GM10847 (cell line): ENCODE measurements around the gene CAPSL.

ENCODE experiments used
- POLR2A ChIP-seq: IDR thresholded peaks from 2 replicates; pipeline ENCODE4 v1.6.1; 2011; ENCODE audit not compliant: insufficient read length; ENCODE audit errors: extremely low read depth

CAPSL gene

DNA sequence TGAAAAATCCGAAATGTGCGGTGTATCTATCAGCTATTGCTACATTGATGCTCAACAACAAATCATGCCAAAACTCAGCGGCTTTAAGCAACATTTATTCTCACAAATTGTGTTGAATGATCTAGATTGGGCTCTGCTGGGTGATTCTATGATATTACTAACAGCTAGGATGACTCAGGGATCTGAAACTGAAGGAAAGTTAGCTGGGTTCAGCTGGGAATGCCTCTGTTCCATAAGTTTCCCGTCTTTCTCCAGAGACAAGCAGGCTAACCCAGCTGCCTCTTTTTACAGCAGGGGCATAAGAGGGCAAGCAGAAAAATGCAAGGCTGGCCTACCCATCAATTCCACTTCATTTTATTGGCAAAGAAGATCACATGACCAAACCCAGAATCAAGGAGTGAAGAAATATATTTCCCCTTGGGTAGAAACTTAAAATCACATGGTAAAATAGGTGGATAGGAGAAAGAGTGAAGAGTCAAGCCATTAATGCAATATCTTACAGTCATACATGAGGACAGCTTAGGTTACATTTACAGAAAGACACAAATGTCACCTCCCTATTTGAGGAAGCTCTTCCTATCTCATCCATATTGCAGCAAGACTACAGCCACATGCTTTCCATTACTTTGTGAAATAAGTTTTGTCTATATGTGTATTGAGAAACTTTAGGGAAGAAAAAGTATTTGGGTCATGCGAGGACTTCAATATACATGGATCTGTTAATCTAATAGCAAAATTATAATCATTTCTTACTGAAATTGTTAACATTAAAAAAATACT is 50.9 kb downstream of the CAPSL start:
- TF ChIP-seq POLR2A, result no peak

DNA sequence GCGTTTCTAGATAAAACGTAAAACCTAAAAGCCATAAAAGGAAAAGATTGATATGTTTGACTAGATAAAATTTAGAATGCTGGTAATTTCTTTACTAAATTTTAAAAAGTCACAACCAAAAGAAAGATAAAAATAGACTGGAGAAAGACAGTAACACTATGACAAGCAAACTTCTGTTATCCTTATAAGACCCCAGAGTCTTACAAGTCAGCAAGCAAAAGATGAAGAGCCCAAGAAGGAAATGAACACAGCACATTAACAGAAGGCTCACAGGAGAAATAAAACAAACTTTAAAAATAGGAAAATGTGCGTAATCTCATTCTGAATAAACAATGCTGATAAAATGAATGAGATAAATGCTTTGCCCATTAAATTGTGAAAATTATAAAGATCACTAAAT is 52.0 kb downstream of the CAPSL start:
- no peak for TF ChIP-seq POLR2A

DNA sequence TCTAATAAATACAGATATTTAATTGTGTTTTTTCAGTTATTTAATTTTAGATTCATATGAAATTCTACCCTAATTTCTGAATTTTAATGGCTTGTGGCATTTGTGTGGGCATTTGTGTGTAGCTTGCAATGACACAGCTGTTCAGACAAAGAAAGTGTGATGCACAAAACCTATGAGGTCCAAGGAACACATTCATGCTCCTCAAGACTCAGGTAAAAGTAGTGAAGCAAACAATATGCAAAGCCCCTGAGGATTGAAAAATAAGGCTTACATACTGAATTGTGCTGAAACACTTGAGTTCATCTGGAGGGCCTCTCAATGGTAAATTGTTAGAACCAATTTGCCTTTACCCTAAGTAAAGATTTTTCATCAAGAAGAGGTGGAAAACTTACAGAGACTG is 53.6 kb downstream of the CAPSL start:
- no peak for TF ChIP-seq POLR2A

DNA sequence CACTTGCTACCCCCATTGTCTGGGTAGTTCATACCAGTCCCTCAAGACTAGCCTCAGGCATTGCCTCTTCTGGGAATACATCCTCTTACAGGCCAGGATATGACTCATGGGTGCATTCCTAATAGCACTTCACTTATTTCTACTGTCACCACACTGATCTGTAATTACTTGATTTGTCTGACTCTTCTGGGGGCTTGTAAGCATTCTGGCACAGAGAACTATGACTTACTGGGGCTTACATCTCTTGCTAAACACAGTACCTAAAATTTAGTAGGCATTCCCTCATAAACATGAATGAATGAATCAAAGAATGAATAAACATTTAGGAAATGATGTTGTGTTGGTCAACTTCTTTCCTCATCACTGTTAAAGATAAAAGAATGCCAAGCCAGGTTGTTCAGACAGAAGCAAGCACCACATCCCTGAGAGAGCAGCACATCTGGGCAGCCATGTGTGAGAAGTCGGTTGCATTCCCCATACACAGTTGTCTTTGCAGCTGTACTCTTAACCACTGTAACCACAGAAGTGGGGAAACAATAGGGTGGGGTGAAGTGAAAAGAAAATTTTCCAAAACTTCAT is 54.1 kb downstream of the CAPSL start:
- TF ChIP-seq POLR2A, result no peak

DNA sequence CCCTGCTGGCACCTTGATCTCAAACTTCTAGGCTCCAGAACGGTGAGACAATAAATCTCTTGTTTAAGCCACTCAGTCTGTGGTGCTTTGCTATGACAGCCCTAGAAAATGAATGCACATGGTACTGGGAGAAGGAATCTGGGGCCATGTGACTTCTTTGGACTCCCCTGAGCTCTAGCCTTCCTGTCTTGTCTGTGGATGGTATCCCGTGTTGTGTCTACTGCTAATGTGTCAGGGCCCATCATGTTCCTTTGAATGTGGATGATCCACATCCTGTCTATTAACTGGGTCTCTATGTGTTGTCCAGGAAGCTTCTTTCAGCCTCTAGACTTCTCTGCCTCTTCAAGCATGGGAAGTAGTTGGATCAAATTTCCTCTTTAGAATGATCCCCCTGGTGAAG is 56.7 kb downstream of the CAPSL start:
- no peak for TF ChIP-seq POLR2A

DNA sequence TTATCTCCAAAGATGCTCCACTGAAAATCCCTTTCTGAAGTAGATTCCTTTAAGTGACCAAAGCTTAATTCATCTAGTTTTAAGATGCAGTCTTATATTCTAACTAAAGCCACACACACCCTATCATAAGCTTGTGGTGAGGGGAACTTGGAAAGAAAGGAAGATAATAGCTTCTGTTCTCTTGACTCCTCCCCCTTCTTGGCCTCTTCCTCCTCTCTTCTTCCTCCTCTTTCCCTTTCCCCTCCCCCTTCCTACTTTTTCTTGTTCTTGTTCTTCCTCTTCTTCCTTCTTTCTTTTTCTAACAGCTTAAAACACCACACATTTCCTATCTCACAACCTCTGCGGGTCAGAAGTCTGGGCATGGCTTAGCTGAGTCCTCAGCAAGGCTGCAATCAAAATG is 58.3 kb downstream of the CAPSL start:
- TF ChIP-seq POLR2A, result no peak

DNA sequence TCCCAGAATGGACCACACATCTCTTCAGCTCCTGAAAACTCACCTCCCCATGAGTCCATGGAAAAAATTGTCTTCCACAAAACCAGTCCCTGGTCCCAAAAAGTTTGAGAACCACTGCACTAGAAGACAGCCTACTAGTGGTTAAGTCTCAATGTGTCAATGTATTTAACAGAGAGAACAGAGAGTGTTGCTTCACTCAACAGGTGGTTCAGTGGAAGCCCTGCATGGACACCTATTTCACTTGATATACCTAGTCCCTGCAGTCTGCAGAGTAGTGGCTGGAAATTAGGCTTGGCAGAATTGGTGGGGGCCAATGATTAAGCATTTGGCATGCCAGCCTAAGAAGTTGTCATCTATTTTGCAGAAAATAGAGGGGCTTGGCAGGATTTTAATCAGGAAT is 58.8 kb downstream of the CAPSL start:
- TF ChIP-seq POLR2A, result no peak

DNA sequence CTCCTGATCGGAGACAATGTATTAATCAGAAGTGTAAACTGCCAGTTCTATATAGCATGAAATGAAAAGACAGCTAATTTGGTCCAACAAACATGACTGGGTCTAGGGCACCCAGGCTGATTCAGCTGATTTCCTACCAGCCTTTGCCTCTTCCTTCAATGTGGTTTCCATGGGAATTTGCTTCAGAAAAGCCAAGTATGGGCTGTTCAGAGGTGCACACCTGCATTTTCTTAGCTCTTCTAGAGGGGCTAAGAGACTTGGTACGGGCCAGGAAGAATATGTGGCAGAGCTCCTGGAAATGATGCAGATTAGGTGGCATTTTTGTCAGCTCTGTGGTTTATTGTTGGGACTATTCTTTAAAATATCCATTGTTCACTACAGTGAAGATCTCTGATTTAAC is 59.3 kb downstream of the CAPSL start:
- TF ChIP-seq POLR2A, result no peak

DNA sequence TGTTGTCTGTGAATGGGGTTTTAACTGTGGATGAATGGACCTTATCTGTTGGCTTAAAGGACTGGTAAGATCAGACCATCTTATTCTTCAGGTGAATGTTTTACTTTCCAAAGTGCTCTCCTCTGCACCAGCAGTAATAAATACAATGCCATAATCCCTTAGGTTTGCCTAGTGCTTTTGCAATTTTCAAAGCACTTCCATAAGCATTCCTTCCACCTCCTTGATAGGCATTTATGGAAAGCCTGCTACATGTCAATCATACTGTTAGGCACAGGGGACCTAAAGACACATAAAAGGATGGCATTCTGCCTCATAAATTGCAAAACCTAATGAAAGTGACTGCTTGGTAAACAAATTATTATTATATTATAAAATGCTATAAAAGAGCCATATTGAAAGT is 60.3 kb downstream of the CAPSL start:
- TF ChIP-seq POLR2A, result no peak

DNA sequence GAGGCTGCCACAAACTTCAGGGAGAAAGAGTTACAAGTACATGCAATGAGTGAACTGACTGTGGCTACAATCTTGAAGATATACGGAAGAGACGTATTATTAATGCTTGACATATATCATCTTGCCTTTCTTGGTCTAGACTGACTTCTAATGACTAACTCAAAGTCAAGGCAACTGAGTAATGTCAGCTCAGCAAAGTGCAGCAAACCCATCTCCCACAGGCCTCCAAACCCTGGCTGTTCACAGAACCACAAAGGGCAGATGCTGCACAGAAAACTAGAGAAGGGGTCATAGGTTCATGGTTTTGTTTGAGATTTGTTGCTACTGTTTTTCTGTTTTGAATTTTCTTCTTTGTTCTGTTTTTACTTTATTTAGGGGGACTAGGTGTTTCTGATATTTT is 60.8 kb downstream of the CAPSL start:
- no peak for TF ChIP-seq POLR2A

DNA sequence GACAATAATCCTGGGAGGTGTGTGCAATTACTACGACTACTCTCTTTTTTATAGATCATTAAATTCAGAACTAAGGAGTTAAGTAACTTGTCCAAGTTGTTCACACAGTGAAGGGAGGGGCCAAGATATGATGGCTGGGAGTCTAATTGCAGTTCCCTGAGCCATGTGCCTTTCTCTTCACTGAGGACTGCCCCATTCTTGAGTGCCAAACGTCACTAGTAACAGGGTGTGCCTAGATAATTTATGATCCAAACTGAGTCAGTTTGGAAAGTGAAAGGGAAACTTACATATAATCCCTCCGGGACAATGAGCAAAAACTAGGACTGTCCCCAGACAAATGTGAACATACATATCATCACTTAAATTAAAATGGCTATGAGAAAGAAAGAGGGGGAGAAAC is 61.5 kb downstream of the CAPSL start:
- no peak for TF ChIP-seq POLR2A

DNA sequence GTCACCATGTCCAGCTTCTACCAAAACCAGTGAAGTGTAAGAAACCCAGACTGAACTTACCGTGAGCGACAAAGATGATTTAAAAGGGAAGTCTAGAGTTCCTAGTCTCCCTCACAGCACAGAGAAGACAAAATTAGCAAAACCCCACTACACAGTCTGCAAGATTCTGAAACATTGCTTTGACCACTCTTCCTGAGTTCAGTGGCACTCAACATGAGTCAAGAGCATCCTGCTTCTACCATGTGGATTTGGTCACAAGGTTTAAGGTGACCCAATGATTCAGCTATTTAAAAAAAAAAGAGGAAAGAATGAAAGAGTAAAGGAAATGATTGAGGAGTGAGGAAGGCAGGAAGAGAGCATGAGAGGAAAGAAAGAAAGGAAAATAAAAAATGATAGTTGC is 62.0 kb downstream of the CAPSL start:
- no peak for TF ChIP-seq POLR2A

DNA sequence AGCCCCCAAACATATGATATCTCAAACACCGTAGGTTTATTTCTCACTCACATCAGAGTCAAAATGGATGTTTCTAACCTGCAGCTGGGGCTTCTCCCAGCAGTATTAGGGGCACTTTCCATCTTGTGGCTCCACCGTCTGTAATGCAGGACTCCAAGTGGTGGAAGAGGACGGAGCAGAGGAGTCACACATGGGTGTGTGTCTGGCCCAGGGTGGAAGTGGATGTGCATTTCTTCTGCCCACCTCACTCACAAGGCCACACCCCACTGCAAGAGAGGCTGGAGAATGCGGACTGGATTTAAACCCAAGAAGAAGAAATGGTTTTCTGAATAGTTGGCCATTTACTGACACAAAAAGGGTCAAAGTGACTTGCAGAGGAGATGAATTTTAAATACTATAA is 67.8 kb downstream of the CAPSL start:
- no peak for TF ChIP-seq POLR2A

DNA sequence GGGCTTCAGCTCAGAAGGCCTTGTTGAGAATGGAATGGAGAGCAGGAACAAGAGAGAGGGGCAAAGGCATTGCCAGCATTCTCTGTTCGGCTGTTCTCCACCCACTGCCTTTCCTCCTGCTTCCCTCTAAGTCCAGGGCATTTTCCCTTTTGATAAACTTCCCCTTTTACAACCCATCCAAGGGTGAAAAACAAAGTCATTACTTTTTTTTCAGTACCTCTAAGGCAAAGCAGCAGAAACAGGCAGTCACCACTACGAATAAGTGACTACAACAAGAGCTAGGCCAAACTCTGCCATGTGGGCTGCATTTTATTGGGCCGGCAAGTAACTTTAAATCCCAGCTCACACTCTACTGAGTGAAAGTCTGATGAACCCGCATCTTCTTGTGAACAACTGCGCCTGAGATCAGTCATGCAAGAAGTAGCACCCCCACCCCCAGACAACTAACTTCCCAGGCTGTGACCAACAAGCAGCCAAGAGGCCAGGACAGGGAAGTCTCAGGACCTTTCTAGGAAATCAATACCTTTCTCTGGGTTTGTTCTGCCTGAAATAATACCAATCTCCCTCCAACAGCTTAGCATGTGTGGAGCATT is 68.6 kb downstream of the CAPSL start:
- no peak for TF ChIP-seq POLR2A

DNA sequence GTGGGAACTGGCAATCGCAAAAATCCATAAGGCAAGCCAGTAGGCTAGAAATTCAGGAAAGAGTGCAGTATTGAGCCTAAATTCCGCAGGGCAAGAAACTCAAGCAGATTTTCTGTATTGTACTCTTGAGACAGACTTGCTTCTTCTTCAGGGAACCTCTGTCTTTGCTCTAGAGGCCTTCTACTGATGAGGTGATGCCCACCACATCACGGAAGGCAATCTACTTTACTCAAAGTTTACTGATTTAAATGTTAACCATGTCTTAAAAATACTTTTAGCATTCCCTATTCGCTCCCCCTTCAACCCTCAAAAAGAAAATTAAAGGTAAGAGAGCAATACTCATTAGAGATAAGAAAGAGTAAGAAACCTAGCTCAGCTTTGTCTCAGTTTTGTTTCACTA is 70.4 kb downstream of the CAPSL start:
- no peak for TF ChIP-seq POLR2A

DNA sequence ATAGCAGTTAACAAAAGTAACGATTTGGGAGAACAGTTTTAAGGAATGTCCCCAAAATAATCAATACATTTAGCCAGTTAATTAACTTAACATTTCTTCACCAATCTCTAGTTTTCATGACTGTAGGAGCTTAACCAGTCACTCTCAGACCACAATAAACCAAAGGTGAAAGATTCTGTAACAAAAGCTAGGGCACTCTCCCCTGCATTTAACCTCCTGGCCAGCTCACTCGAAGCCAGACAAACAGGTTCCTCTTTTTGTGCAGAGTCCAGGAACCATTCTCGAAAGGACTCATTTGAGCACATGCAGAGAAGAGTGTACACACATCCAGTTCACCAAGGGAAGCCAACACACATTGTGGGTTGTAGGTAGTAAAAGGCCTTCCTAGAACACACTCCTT is 75.3 kb downstream of the CAPSL start:
- no peak for TF ChIP-seq POLR2A

DNA sequence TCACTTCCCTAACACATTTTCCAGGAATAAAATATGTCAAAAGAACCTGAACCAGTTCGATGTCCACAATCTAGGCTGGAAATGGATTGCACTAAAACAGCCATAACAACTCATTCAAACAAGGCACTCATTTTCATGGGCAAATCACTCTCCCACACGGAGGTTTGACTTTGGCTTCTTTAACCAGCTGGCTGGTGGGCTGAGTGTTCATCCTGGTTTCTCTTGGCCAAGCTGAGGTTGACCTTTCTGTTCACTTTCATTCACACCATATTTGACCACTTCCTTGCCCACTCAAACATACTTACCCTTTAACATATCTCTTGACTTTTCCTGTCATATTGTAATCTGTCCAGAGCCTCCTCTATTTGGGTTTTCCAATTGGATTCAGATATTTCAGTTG is 76.3 kb downstream of the CAPSL start:
- TF ChIP-seq POLR2A, result no peak
